ENCODE measurements around the gene PTPRN2. TPM values are rescaled to one million over a fixed set of nuclear protein-coding genes. Genes with fewer than 3 reads are reported as not detected.

The PTPRN2 gene
- polyA plus RNA-seq, 1 experiment: 0.02 TPM

- no peak for DNase-seq (ENCODE audit: low read depth, low spot score)
- H3K9me3 ChIP-seq (ENCODE audit: control insufficient read depth, insufficient read depth, low read length): peaks cover 10% of the 10 kb centered on the region
- peaks cover 27% of the 10 kb centered on the region for H3K27me3 ChIP-seq (ENCODE audit: control insufficient read depth, insufficient read depth, low read length)
- CTCF ChIA-PET: no interaction called here
- no peak for TF ChIP-seq CTCF (IDR thresholded peaks at IDR 0.05; ENCODE audit: low read depth, low read length)
- H3K4me3 ChIP-seq (ENCODE audit: low read depth, low read length): no peak overlapping the region
- POLR2A ChIA-PET: no interaction called here
- no peak overlapping the region for H3K27ac ChIP-seq (ENCODE audit: low read depth, low read length)
Measured at GRCh38 chr7:158584407-158584806, 3.2 kb downstream of the PTPRN2 start.

- no peak for DNase-seq (ENCODE audit: low read depth, low spot score)
- CTCF ChIA-PET: no interaction called here
- H3K27ac ChIP-seq (ENCODE audit: low read depth, low read length): no peak overlapping the region
- no peak for TF ChIP-seq CTCF (IDR thresholded peaks at IDR 0.05; ENCODE audit: low read depth, low read length)
- POLR2A ChIA-PET: no interaction called here
- no peak overlapping the region for H3K4me3 ChIP-seq (ENCODE audit: low read depth, low read length)
- peaks cover 10% of the 10 kb centered on the region for H3K9me3 ChIP-seq (ENCODE audit: control insufficient read depth, insufficient read depth, low read length)
- peaks cover 23% of the 10 kb centered on the region for H3K27me3 ChIP-seq (ENCODE audit: control insufficient read depth, insufficient read depth, low read length)
Measured at GRCh38 chr7:158583810-158584209, 3.8 kb downstream of the PTPRN2 start.

- H3K9me3 ChIP-seq (ENCODE audit: control insufficient read depth, insufficient read depth, low read length): peaks cover 10% of the 10 kb centered on the region
- peaks cover 17% of the 10 kb centered on the region for H3K27me3 ChIP-seq (ENCODE audit: control insufficient read depth, insufficient read depth, low read length)
- H3K27ac ChIP-seq (ENCODE audit: low read depth, low read length): no peak overlapping the region
- POLR2A ChIA-PET: no interaction called here
- no peak for TF ChIP-seq CTCF (IDR thresholded peaks at IDR 0.05; ENCODE audit: low read depth, low read length)
- CTCF ChIA-PET: no interaction called here
- no peak overlapping the region for H3K4me3 ChIP-seq (ENCODE audit: low read depth, low read length)
- no peak for DNase-seq (ENCODE audit: low read depth, low spot score)
Measured at GRCh38 chr7:158583143-158583542, 4.5 kb downstream of the PTPRN2 start.

GRCh38 chr7:158582089-158582456 is 5.5 kb downstream of the PTPRN2 start:
- no peak overlapping the region for H3K27ac ChIP-seq (ENCODE audit: low read depth, low read length)
- peaks cover 17% of the 10 kb centered on the region for H3K27me3 ChIP-seq (ENCODE audit: control insufficient read depth, insufficient read depth, low read length)
- peaks cover 10% of the 10 kb centered on the region for H3K9me3 ChIP-seq (ENCODE audit: control insufficient read depth, insufficient read depth, low read length)
- CTCF ChIA-PET: no interaction called here
- POLR2A ChIA-PET: no interaction called here
- DNase-seq (ENCODE audit: low read depth, low spot score): no peak
- no peak for TF ChIP-seq CTCF (IDR thresholded peaks at IDR 0.05; ENCODE audit: low read depth, low read length)
- H3K4me3 ChIP-seq (ENCODE audit: low read depth, low read length): no peak overlapping the region

- CTCF ChIA-PET: no interaction called here
Measured at GRCh38 chr7:158581440-158582088, 6.1 kb downstream of the PTPRN2 start.

More at GRCh38 chr7:158581440-158582088, 6.1 kb downstream of the PTPRN2 start:
- Histone ChIP-seq H3K9me3 (ENCODE audit: control insufficient read depth, insufficient read depth, low read length) (peaks cover 10% of the 10 kb centered on the region), H3K4me3 (ENCODE audit: low read depth, low read length) (no peak overlapping the region), H3K27me3 (ENCODE audit: control insufficient read depth, insufficient read depth, low read length) (peaks cover 17% of the 10 kb centered on the region), H3K27ac (ENCODE audit: low read depth, low read length) (no peak overlapping the region)
- POLR2A ChIA-PET: no interaction called here
- DNase-seq (ENCODE audit: low read depth, low spot score): no peak
- TF ChIP-seq CTCF (IDR thresholded peaks at IDR 0.05; ENCODE audit: low read depth, low read length): no peak
